CD4-positive, alpha-beta T cell (primary cell): ENCODE results near the gene CD63. TPM values are rescaled to one million over a fixed set of nuclear protein-coding genes. Genes with fewer than 3 reads are reported as not detected.

ENCODE experiments used
- ATAC-seq: fragments of 200-7000 bp; cut with Tn5 transposase; one replicate; pipeline ENCODE4 v1.10.0; 2022; ENCODE audit warnings: mild to moderate bottlenecking; ENCODE audit not compliant: poor library complexity
- CTCF ChIA-PET: fragments of 350-600 bp; sonication (Branson Sonifier 250); formaldehyde crosslinking; loops from one replicate; lab custom pipeline; 2021; ENCODE audit warnings: antibody characterized with exemption, inconsistent platforms; lab: Charles Lee
- POLR2A ChIA-PET: fragments of 350-600 bp; sonication (Branson Sonifier 250); formaldehyde crosslinking; loops from one replicate; lab custom pipeline; 2021; ENCODE audit warnings: antibody characterized with exemption, inconsistent platforms; lab: Charles Lee
- DNase-seq, 14 experiments: peaks; one replicate each; pipeline ENCODE4 v3.0.0-alpha.2; 2013 to 2020; ENCODE audit warnings: mixed read lengths in 2 of 14
- H3K27ac ChIP-seq, 2 donors: one replicate each; pipeline versions ENCODE4 v1.5.1 to v1.7.0; 2013; ENCODE audit warnings: low read length in 2 of 2, low read depth in 1 of 2, mild to moderate bottlenecking in 1 of 2
- H3K27me3 ChIP-seq, 2 experiments: 1 replicate in 1 of 2; 2 replicates in 1 of 2; pipeline versions ENCODE4 v1.6.1 to v1.7.0; 2013; ENCODE audit warnings: low read length in 2 of 2, control low read depth in 1 of 2, mild to moderate bottlenecking in 1 of 2, moderate library complexity in 1 of 2; ENCODE audit not compliant: insufficient read depth in 2 of 2, control insufficient read depth in 1 of 2
- H3K36me3 ChIP-seq: one replicate; pipeline ENCODE4 v1.6.1; 2013; ENCODE audit warnings: low read length, control low read depth; ENCODE audit not compliant: insufficient read depth
- H3K4me1 ChIP-seq: one replicate; pipeline ENCODE4 v1.6.1; 2013; ENCODE audit warnings: low read length, control low read depth; ENCODE audit not compliant: insufficient read depth
- H3K4me3 ChIP-seq: one replicate; pipeline ENCODE4 v1.5.1; 2013; ENCODE audit warnings: mild to moderate bottlenecking, low read length, moderate library complexity
- H3K9me3 ChIP-seq, 2 experiments: 1 replicate in 1 of 2; 2 replicates in 1 of 2; pipeline versions ENCODE4 v1.6.1 to v1.7.0; 2013; ENCODE audit warnings: low read length in 2 of 2, mild to moderate bottlenecking in 2 of 2, control low read depth in 1 of 2, moderate library complexity in 1 of 2; ENCODE audit not compliant: control insufficient read depth in 1 of 2, insufficient read depth in 1 of 2
- H3K27ac Mint-ChIP-seq: one replicate; pipeline ENCODE4 v1.8.0; 2020; ENCODE audit warnings: mixed read lengths
- H3K27me3 Mint-ChIP-seq: one replicate; pipeline ENCODE4 v1.8.0; 2021; ENCODE audit warnings: mixed read lengths
- H3K36me3 Mint-ChIP-seq: one replicate; pipeline ENCODE4 v1.8.0; 2021; ENCODE audit warnings: low read depth, mixed read lengths
- H3K4me1 Mint-ChIP-seq: one replicate; pipeline ENCODE4 v1.8.0; 2021; ENCODE audit warnings: low read depth, mixed read lengths
- H3K4me3 Mint-ChIP-seq: one replicate; pipeline ENCODE4 v1.8.0; 2020; ENCODE audit warnings: mild to moderate bottlenecking, mixed read lengths
- H3K9me3 Mint-ChIP-seq: one replicate; pipeline ENCODE4 v1.8.0; 2020; ENCODE audit warnings: mixed read lengths
- intact Hi-C, 2 experiments: fragments of 100-400 bp; cut with DNase I in 1 of 2; cut with micrococcal nuclease in 1 of 2; formaldehyde crosslinking; loops; one replicate each; pipeline versions ENCODE4 v1.15.1 to v1.9.0; 2023 to 2025; cut with DNase I, micrococcal nuclease
- total RNA-seq, 174 experiments: library from RNA in 2 of 174; stranded (reverse) in 2 of 174; gene quantifications; one replicate each; pipeline ENCODE4 v1.2.3 and lab custom pipeline; 2021 to 2026
- TF ChIP-seq, protein P1 (sequence below): fragments of 200-600 bp; IDR thresholded peaks from one replicate; pipeline ENCODE4 v1.8.0; 2022; ENCODE audit warnings: antibody characterized with exemption, mild to moderate bottlenecking

The CD63 gene
- total RNA-seq, 2 experiments from 2014 or later, result 34.0 to 36.4 TPM

DNA sequence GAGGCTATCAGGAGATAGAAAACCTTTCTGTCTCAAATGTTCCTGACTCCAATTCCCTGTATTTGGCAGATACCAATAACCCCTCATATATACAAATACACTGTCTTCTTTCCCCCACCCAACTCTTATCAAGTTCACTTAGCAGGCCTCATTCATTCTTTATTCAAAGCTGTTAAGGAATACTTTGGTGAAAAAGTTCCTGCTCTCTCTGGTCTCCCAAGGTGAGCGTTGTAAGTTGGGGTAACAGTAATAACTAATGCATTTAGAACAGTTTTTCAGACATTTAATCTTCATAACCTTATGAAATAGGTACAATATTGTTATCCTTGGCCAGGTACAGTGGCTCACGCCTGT is 10.2 kb upstream of the CD63 start:
- H3K27me3 ChIP-seq, result no peaks in the 10 kb centered on the region
- ChIA-PET CTCF (interaction anchor here (0.7 to 3.8 kb wide), 36 partner anchors 8 to 451 kb away, joined by 3 to 46 read pairs (median 5); partner anchors contain the start of genes BLOC1S1, CD63, DNAJC14 and ESYT1), POLR2A (interaction anchor here (0.6 to 3.1 kb wide), 30 partner anchors 8 to 1773 kb away, joined by 3 to 35 read pairs (median 11); partner anchors contain the start of genes BLOC1S1, CD63, DNAJC14 and ESYT1)
- peak overlapping the region in 1 of 2 donors; percentile 79 for H3K27ac ChIP-seq
- H3K4me1 ChIP-seq, result peaks cover 35% of the 10 kb centered on the region
- Mint-ChIP-seq H3K4me3 (peak overlapping the region; percentile 93), H3K4me1 (peaks cover 42% of the 10 kb centered on the region), H3K36me3 (no peaks in the 10 kb centered on the region), H3K9me3 (no peaks in the 10 kb centered on the region), H3K27ac (peak overlapping the region; percentile 89), H3K27me3 (no peaks in the 10 kb centered on the region)
- TF ChIP-seq, protein P1, sequence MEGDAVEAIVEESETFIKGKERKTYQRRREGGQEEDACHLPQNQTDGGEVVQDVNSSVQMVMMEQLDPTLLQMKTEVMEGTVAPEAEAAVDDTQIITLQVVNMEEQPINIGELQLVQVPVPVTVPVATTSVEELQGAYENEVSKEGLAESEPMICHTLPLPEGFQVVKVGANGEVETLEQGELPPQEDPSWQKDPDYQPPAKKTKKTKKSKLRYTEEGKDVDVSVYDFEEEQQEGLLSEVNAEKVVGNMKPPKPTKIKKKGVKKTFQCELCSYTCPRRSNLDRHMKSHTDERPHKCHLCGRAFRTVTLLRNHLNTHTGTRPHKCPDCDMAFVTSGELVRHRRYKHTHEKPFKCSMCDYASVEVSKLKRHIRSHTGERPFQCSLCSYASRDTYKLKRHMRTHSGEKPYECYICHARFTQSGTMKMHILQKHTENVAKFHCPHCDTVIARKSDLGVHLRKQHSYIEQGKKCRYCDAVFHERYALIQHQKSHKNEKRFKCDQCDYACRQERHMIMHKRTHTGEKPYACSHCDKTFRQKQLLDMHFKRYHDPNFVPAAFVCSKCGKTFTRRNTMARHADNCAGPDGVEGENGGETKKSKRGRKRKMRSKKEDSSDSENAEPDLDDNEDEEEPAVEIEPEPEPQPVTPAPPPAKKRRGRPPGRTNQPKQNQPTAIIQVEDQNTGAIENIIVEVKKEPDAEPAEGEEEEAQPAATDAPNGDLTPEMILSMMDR, result peak; percentile 9
- DNase-seq (no peak), ATAC-seq (no peak)
- intact Hi-C loops, result loop anchor here (2.0 to 10.0 kb wide), 8 partner anchors 78 to 486 kb away; partner anchors contain the start of genes NABP2 (in 1 of the 2), ORMDL2 (in 1 of the 2), PA2G4 (in 1 of the 2) and RPS26 (in 1 of the 2)
- H3K4me3 ChIP-seq, result peak overlapping the region; percentile 75
- no peaks in the 10 kb centered on the region for H3K36me3 ChIP-seq
- H3K9me3 ChIP-seq, result no peaks in the 10 kb centered on the region

GRCh38 chr12:55738123-55739024 is 9.6 kb upstream of the CD63 start:
- peak overlapping the region; percentile 89 for H3K27ac Mint-ChIP-seq
- CTCF ChIA-PET, result interaction anchor here (0.7 to 3.8 kb wide), 39 partner anchors 9 to 451 kb away, joined by 3 to 46 read pairs (median 5); partner anchors contain the start of genes BLOC1S1, CD63, DNAJC14 and ESYT1
- POLR2A ChIA-PET, result interaction anchor here (0.6 to 3.1 kb wide), 36 partner anchors 9 to 1774 kb away, joined by 3 to 35 read pairs (median 5); partner anchors contain the start of genes BLOC1S1, CD63, CNPY2 and DNAJC14
- peaks cover 40% of the 10 kb centered on the region for H3K4me1 Mint-ChIP-seq
- H3K36me3 Mint-ChIP-seq, result no peaks in the 10 kb centered on the region
- Histone ChIP-seq H3K4me3 (peak overlapping the region; percentile 75), H3K36me3 (no peaks in the 10 kb centered on the region), H3K27ac (peak overlapping the region; percentile 79 to 83), H3K27me3 (no peaks in the 10 kb centered on the region), H3K4me1 (peaks cover 33% of the 10 kb centered on the region), H3K9me3 (no peaks in the 10 kb centered on the region)
- ATAC-seq, result peak; percentile 73
- TF ChIP-seq, protein P1, result peak; percentile 88
- no peaks in the 10 kb centered on the region for H3K9me3 Mint-ChIP-seq
- no peaks in the 10 kb centered on the region for H3K27me3 Mint-ChIP-seq
- DNase-seq, result peak; percentile 51 to 91 (median 74)
- intact Hi-C loops, result loop anchor here (1.0 to 10.0 kb wide), 12 partner anchors 14 to 486 kb away; partner anchors contain the start of genes NABP2 (in 1 of the 2), ORMDL2 (in 1 of the 2), PA2G4 (in 1 of the 2) and RPS26 (in 1 of the 2)
- peak overlapping the region; percentile 93 for H3K4me3 Mint-ChIP-seq

DNA sequence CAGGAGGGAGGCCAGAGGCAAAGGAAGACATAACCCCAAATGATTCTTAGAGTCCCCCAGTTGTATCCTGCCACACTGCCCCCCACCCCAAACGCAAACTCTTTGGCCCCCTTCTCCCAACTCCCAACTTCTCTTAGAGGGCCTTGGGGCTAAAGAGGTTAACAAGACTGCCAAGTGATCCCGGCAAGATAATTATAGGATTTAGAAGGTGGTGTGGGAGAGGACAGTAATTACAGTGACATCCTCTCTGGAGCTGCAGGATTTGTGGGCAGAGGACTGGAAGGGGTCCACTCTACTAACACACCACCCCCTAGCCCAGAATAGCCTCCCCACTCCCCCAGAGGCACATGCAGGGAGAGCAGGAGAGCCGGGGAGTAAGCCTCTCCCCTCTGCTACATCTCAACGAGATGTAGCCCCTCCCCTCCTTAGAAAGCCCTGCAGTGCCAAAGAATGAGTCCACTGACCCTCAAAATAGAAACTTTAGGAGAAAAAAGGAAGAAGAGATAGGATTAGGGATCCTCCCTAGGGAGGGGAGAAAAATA is 8.8 kb upstream of the CD63 start:
- H3K9me3 ChIP-seq, result no peaks in the 10 kb centered on the region
- Mint-ChIP-seq H3K27ac (peak overlapping the region; percentile 89), H3K4me3 (peak overlapping the region; percentile 93), H3K36me3 (no peaks in the 10 kb centered on the region), H3K9me3 (no peaks in the 10 kb centered on the region), H3K4me1 (peaks cover 37% of the 10 kb centered on the region), H3K27me3 (no peaks in the 10 kb centered on the region)
- H3K27ac ChIP-seq, result peak overlapping the region; percentile 79 to 83
- intact Hi-C loops, result loop anchor here (1.0 to 10.0 kb wide), 12 partner anchors 13 to 487 kb away; partner anchors contain the start of genes NABP2 (in 1 of the 2), ORMDL2 (in 1 of the 2), PA2G4 (in 1 of the 2) and RPS26 (in 1 of the 2)
- DNase-seq (peak in 1 of 14 experiments; percentile 25), ATAC-seq (no peak)
- TF ChIP-seq, protein P1, result peak; percentile 4
- no peak overlapping the region for H3K4me3 ChIP-seq
- no peaks in the 10 kb centered on the region for H3K27me3 ChIP-seq
- H3K36me3 ChIP-seq, result no peaks in the 10 kb centered on the region
- peaks cover 30% of the 10 kb centered on the region for H3K4me1 ChIP-seq
- POLR2A ChIA-PET, result interaction anchor here (0.8 to 3.1 kb wide), 20 partner anchors 8 to 712 kb away, joined by 3 to 35 read pairs (median 12); partner anchors contain the start of genes BLOC1S1, CD63, CNPY2 and DNAJC14
- CTCF ChIA-PET, result interaction anchor here (0.9 to 3.8 kb wide), 20 partner anchors 8 to 452 kb away, joined by 3 to 46 read pairs (median 6); partner anchors contain the start of genes BLOC1S1, CD63, ITGA7 and ORMDL2
